ENCODE data around the gene EPS15.

Gene EPS15

GRCh38 chr1:51336711-51337110, 182.4 kb downstream of the EPS15 start:
- POLR2A ChIA-PET = no interaction called here
- no peak overlapping the region for H3K4me3 ChIP-seq (ENCODE audit: low read depth, low read length)
- no peak for DNase-seq (ENCODE audit: low read depth, low spot score)
- CTCF ChIA-PET = interaction anchor here (1.1 to 1.5 kb wide), 2 partner anchors 9 to 40 kb away, joined by 3 to 4 read pairs; no protein-coding TSS in a partner anchor
- no peak for TF ChIP-seq CTCF (IDR thresholded peaks at IDR 0.05; ENCODE audit: insufficient read depth, low read length, missing control alignments)

- CTCF ChIA-PET = interaction anchor here (1.5 kb wide), 1 partner anchor 10 kb away, joined by 4 read pairs; no protein-coding TSS in a partner anchor
- POLR2A ChIA-PET = no interaction called here
- no peak for DNase-seq (ENCODE audit: low read depth, low spot score)
- H3K4me3 ChIP-seq (ENCODE audit: low read depth, low read length) = no peak overlapping the region
- TF ChIP-seq CTCF (IDR thresholded peaks at IDR 0.05; ENCODE audit: insufficient read depth, low read length, missing control alignments) = no peak
Observed at GRCh38 chr1:51336004-51336403, 183.1 kb downstream of the EPS15 start.

- POLR2A ChIA-PET = no interaction called here
- no peak for DNase-seq (ENCODE audit: low read depth, low spot score)
- no peak for TF ChIP-seq CTCF (IDR thresholded peaks at IDR 0.05; ENCODE audit: insufficient read depth, low read length, missing control alignments)
- CTCF ChIA-PET = interaction anchor here (1.0 to 1.2 kb wide), 5 partner anchors 13 to 438 kb away, joined by 3 to 8 read pairs (median 3); no protein-coding TSS in a partner anchor
- H3K4me3 ChIP-seq (ENCODE audit: low read depth, low read length) = peak overlapping the region; percentile 8; the same call in 1 of the 2 replicates
Observed at GRCh38 chr1:51331206-51332100, 187.6 kb downstream of the EPS15 start.

GRCh38 chr1:51330331-51331201, 188.5 kb downstream of the EPS15 start, which contains the start of gene TTC39A:
TSS of gene TTC39A (minus strand) at chr1:51330562. CDS start at chr1:51330477, 85 bp downstream.
- ChIA-PET CTCF (interaction anchor here (1.0 to 2.2 kb wide), 4 partner anchors 14 to 35 kb away, joined by 3 to 9 read pairs (median 6); no protein-coding TSS in a partner anchor), POLR2A (no interaction called here)
- H3K4me3 ChIP-seq (ENCODE audit: low read depth, low read length) = peak within 1 kb of the TSS; percentile 46
- no peak for TF ChIP-seq CTCF (IDR thresholded peaks at IDR 0.05; ENCODE audit: insufficient read depth, low read length, missing control alignments)
- no peak for DNase-seq (ENCODE audit: low read depth, low spot score)

GRCh38 chr1:51329443-51330325, 189.4 kb downstream of the EPS15 start:
- CTCF ChIA-PET = interaction anchor here (0.9 to 2.2 kb wide), 2 partner anchors 33 to 205 kb away, joined by 3 to 9 read pairs; no protein-coding TSS in a partner anchor
- DNase-seq (ENCODE audit: low read depth, low spot score) = no peak
- POLR2A ChIA-PET = no interaction called here
- peak overlapping the region; percentile 6 for H3K4me3 ChIP-seq (ENCODE audit: low read depth, low read length)
- no peak for TF ChIP-seq CTCF (IDR thresholded peaks at IDR 0.05; ENCODE audit: insufficient read depth, low read length, missing control alignments)
